ENCODE results near the gene DNM3.

Gene DNM3

GRCh38 chr1:171990371-171990770 is 149.1 kb downstream of the DNM3 start (continued):
- no peak for TF ChIP-seq TSHZ1 (tag by site-specific recombination; IDR thresholded peaks at IDR 0.05; ENCODE audit: borderline replicate concordance)

- Histone ChIP-seq H3K27ac (ENCODE audit: extremely low read depth, low read depth, low read length) (no peak overlapping the region), H3K4me1 (ENCODE audit: control insufficient read depth, insufficient read depth, low read length) (no peaks in the 10 kb centered on the region), H3K9me3 (ENCODE audit: control insufficient read depth, insufficient read depth, low read depth, low read length) (no peaks in the 10 kb centered on the region), H3K36me3 (ENCODE audit: control insufficient read depth in 2 of 2, insufficient read depth in 1 of 2, low read length in 2 of 2) (no peaks in the 10 kb centered on the region), H3K4me3 (ENCODE audit: low read depth, low read length) (no peak overlapping the region)
- no peak for TF ChIP-seq ZNF280D (tag by site-specific recombination; IDR thresholded peaks at IDR 0.05)
- TF ChIP-seq HOXD13 (CRISPR knock-in tag; IDR thresholded peaks at IDR 0.05; ENCODE audit: borderline replicate concordance), result no peak
- no peak for TF ChIP-seq ZNF423 (tag by site-specific recombination; IDR thresholded peaks at IDR 0.05)
- no peak for TF ChIP-seq ZNF362 (tag by site-specific recombination; IDR thresholded peaks at IDR 0.05)
- TF ChIP-seq ZNF473 (tag by site-specific recombination; IDR thresholded peaks at IDR 0.05), result no peak
- TF ChIP-seq ZNF24 (tag by site-specific recombination; IDR thresholded peaks at IDR 0.05), result no peak
- no peak for TF ChIP-seq ZBTB1 (tag by site-specific recombination; IDR thresholded peaks at IDR 0.05)
- TF ChIP-seq ZNF174 (tag by site-specific recombination; IDR thresholded peaks at IDR 0.05), result no peak
- TF ChIP-seq ZNF16 (tag by site-specific recombination; IDR thresholded peaks at IDR 0.05; ENCODE audit: low read depth), result no peak
- no peak for TF ChIP-seq ZNF391 (tag by site-specific recombination; IDR thresholded peaks at IDR 0.05; ENCODE audit: borderline replicate concordance, low read depth)
- no peak for TF ChIP-seq PRDM10 (tag by site-specific recombination; IDR thresholded peaks at IDR 0.05)
- no peak for TF ChIP-seq ZNF664 (tag by site-specific recombination; IDR thresholded peaks at IDR 0.05)
- no peak for TF ChIP-seq ZNF394 (tag by site-specific recombination; IDR thresholded peaks at IDR 0.05; ENCODE audit: borderline replicate concordance)
- no peak for TF ChIP-seq ZNF239 (tag by site-specific recombination; IDR thresholded peaks at IDR 0.05)
- no peak for TF ChIP-seq ZNF596 (tag by site-specific recombination; IDR thresholded peaks at IDR 0.05)
- no peak for TF ChIP-seq ZIC2 (tag by site-specific recombination; IDR thresholded peaks at IDR 0.05)
- no peak for TF ChIP-seq ZNF692 (tag by site-specific recombination; IDR thresholded peaks at IDR 0.05)
- ChIA-PET CTCF (interaction anchor here (0.5 to 0.7 kb wide), 3 partner anchors 16 to 697 kb away, joined by 3 read pairs; no protein-coding TSS in a partner anchor), POLR2A (no interaction called here)
Measured at GRCh38 chr1:171994293-171994692, 153.0 kb downstream of the DNM3 start.
